HG02870 (cell line): Measurements from ENCODE around the gene UNC5CL.

Source experiments
- ATAC-seq: cut with Tn5 transposase; IDR thresholded peaks from one replicate; pipeline ENCODE4 v1.9.1; 2021; ENCODE audit warnings: mild to moderate bottlenecking, moderate library complexity; ENCODE audit not compliant: unreplicated experiment

Gene UNC5CL

GRCh38 chr6:41064841-41065240 is 25.8 kb upstream of the UNC5CL start:
- no peak for ATAC-seq

- ATAC-seq, result no peak
Observed at GRCh38 chr6:41063884-41064285, 24.9 kb upstream of the UNC5CL start.

- no peak for ATAC-seq
Observed at GRCh38 chr6:41062056-41062455, 23.0 kb upstream of the UNC5CL start.

- ATAC-seq, result no peak
Observed at GRCh38 chr6:41061196-41061726, 22.2 kb upstream of the UNC5CL start.

- ATAC-seq, result no peak
Observed at GRCh38 chr6:41059556-41059955, 20.5 kb upstream of the UNC5CL start.

GRCh38 chr6:41058783-41059181 is 19.8 kb upstream of the UNC5CL start:
- no peak for ATAC-seq

GRCh38 chr6:41056768-41057490 is 17.9 kb upstream of the UNC5CL start:
- ATAC-seq, result no peak

GRCh38 chr6:41055149-41055548 is 16.1 kb upstream of the UNC5CL start:
- ATAC-seq, result no peak

- ATAC-seq, result no peak
Observed at GRCh38 chr6:41054511-41054910, 15.5 kb upstream of the UNC5CL start.

GRCh38 chr6:41053041-41053440 is 14.0 kb upstream of the UNC5CL start, which contains the start of gene APOBEC2:
TSS of gene APOBEC2 (plus strand) at chr6:41053202. CDS start at chr6:41053348, 146 bp downstream.
- ATAC-seq, result no peak

- no peak for ATAC-seq
Observed at GRCh38 chr6:41051873-41052272, 12.9 kb upstream of the UNC5CL start.

GRCh38 chr6:41050536-41050935 is 11.5 kb upstream of the UNC5CL start:
- no peak for ATAC-seq

GRCh38 chr6:41049955-41050354 is 10.9 kb upstream of the UNC5CL start:
- ATAC-seq, result no peak

- no peak for ATAC-seq
Observed at GRCh38 chr6:41049521-41049920, 10.5 kb upstream of the UNC5CL start.

- ATAC-seq, result no peak
Observed at GRCh38 chr6:41047745-41048732, 9.0 kb upstream of the UNC5CL start.

- no peak for ATAC-seq
Observed at GRCh38 chr6:41047306-41047705, 8.3 kb upstream of the UNC5CL start.

- no peak for ATAC-seq
Observed at GRCh38 chr6:41046084-41046483, 7.1 kb upstream of the UNC5CL start.

- ATAC-seq, result no peak
Observed at GRCh38 chr6:41045664-41046063, 6.6 kb upstream of the UNC5CL start.

GRCh38 chr6:41043151-41043550 is 4.1 kb upstream of the UNC5CL start:
- ATAC-seq, result no peak

- no peak for ATAC-seq
Observed at GRCh38 chr6:41042226-41043055, 3.4 kb upstream of the UNC5CL start, which contains the start of gene TSPO2. TSS of gene TSPO2 (plus strand) at chr6:41042467. CDS start at chr6:41042986, 519 bp downstream.
